NCI-H510A (cell line): ENCODE results near the gene RNU7-1.

Experiments used
- DNase-seq: peaks from one replicate; lab custom pipeline; 2025; lab: John Stamatoyannopoulos, UW

Gene RNU7-1

DNA sequence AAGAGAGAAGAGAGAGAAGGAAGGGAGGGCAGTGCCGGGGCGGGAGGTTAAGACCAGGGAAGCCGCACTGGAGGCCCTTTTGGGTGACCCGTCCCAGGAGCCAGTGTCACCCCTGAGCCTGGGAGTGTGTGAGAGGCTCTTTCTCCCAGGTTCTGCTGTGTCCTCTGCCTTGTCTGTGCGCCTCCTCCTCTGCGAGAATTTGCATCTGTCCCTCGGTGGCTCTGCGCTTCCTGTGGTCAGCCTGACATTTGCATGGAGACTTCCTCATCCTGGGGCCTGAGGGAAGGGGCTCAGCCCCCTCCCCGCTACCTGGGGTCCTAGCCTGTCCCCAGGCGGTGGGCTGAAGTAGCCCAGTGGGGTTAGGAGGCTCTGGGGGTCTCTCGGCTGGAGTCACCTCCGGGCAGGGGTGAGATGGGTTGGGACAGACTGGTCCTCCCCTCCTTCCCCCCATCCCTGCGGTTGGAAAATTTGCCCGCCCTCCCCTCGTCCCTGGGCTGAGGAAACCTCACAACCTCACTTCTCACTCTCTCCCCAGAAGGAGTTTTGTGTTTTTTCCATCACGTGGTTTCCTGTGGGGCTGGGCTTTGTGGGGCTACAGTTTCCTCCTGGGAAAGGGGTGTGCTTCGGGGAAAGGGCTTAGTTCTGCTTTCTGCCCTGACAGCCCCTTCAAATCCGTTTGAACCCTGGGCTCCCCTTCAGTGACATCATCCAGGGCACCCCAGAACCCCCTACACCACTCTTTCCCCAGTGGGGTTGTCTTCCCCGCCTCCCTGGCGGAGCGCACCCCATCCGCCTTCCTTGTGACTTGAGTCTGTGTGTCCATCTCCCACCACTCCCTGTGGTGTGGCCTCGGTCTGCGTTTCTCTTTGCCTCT lies 10.1 kb downstream of the RNU7-1 start:
- no peak for DNase-seq

DNA sequence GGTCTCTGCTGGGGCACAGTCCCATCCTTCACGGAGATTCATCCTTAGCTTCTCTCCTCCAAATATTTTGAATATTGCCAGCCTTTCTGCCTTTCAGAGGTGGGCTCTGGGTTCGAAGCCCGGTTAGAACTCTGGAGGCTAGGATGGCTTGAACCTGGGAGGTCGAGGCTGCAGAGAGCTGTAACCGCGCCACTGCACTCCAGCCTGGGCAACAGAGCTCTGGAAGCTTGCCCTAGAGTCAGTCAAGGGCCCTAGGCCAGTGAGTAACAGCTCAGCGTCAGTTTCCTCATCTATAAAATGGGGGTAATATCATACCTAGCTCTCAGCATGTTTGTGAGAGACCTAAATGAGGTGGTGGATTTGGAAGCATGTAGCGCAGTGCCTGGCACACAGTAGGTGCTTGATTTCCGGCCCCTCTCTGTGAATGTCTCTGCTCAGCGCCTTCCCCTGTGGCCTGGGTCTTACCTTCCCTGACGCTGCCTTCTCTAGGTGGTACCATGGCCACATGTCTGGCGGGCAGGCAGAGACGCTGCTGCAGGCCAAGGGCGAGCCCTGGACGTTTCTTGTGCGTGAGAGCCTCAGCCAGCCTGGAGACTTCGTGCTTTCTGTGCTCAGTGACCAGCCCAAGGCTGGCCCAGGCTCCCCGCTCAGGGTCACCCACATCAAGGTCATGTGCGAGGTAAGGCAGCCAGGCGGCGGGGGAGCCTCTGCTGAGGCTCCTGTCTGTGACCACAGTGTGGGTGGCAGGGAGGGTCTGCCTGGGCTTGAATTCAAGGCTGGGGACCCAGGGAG lies 10.9 kb downstream of the RNU7-1 start:
- DNase-seq = no peak

DNA sequence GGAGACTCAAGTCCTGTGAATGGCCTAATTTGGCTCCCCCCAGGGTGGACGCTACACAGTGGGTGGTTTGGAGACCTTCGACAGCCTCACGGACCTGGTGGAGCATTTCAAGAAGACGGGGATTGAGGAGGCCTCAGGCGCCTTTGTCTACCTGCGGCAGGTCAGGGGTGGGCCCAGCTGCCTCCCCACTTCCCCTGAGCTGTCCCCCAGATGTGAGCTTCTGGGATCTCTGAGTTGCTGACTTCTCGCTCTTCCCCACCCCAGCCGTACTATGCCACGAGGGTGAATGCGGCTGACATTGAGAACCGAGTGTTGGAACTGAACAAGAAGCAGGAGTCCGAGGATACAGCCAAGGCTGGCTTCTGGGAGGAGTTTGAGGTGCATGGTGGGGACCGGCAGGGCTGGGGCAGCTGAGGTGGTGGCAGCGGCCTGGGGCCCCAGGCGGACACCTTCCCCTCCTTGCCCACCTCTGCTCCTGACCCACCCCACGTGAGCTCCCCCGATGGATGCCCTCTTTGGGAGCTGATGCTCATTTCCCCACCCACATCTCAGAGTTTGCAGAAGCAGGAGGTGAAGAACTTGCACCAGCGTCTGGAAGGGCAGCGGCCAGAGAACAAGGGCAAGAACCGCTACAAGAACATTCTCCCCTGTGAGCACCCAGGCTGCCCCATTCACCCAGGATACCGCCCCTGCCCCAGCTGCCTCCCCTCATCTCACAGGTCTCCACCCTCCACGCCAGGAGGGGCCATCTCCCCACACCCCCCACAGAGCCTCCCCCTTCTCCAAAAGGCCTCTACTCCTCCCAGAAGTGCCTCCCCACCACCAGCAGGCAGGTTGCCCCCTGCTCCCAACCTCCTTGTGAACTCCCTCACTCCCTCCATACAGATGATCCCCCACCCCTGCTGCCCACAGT lies 11.7 kb downstream of the RNU7-1 start:
- no peak for DNase-seq

DNA sequence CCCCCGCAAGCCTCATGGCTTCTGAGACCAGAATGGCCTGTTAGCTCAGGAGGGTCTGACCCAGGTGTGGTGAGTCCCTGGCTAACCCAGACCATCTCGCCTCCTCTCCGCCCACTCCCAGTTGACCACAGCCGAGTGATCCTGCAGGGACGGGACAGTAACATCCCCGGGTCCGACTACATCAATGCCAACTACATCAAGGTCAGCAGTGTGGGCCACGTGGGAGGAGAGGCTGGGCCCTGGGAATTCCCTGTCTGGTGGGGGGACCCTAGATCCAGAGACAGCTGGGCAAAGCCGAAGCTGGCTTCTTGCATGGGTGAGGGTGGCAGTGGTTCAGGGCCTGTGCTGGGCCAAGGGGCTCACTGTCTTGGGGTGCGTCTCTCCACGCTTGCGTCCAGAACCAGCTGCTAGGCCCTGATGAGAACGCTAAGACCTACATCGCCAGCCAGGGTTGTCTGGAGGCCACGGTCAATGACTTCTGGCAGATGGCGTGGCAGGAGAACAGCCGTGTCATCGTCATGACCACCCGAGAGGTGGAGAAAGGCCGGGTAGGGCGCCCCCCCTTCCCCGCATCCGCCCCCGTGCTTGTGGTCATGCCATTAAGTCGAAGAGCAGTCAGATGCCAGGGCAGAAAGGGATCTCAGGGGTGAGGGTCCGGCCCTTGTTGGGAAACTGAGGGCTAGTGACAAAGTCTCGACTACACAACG lies 12.6 kb downstream of the RNU7-1 start:
- no peak for DNase-seq

DNA sequence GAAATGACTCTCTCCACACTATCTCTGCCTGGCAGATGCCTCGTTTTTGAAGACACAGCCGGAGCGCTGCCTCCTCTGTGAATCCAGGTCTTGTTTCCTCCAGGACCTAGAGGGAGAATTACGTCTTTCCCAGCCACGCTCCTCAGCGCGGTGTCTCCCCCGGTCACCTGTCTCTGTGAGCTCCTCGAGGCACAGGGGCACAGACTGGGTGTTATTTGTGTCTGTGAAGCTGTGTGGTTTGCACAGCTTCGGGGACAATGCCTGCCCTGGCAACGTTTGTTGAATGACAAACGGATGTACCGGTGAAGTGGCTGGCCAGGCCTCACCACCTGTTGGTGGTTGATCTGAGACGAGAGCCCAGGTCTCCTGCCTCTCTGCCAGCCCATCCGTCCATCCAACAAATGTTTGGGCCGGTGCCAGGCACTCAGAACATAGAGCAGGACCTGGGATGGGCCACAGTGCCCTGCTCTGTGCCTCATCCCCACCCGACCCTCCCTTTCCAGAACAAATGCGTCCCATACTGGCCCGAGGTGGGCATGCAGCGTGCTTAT lies 13.6 kb downstream of the RNU7-1 start:
- DNase-seq = no peak

DNA sequence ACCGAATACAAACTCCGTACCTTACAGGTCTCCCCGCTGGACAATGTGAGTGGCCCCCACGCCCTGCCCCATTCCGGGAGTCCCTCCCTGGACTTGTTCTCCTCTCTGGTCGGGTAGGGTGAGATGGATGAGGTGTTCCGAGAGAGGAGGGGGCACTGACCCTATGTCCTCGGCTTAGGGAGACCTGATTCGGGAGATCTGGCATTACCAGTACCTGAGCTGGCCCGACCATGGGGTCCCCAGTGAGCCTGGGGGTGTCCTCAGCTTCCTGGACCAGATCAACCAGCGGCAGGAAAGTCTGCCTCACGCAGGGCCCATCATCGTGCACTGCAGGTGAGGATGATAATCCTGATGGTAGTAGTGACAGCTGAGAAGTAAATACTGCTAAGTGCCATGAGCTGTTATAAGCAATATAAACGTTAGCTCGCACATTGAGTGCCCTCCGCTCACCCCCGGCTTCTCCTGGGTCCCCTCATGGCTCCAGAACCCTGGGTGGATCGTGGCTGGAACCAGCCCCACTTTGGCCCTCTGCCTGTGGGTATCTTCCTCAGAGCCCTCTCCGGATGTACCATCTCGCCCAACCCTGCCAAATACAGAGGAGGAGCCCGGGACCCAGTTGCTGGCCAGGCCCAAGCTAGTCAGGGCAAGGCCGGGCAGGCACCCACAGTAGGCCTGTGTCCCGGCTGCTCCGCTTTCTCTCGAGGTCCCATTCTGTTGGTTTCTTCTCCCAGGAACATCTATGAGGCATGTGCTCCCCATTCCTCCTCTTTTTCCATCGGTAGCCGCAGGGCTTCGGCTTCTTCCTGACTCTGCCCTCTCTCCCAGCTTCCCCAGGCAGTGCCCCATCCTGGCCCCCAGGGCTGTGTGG lies 14.4 kb downstream of the RNU7-1 start:
- DNase-seq = no peak

DNA sequence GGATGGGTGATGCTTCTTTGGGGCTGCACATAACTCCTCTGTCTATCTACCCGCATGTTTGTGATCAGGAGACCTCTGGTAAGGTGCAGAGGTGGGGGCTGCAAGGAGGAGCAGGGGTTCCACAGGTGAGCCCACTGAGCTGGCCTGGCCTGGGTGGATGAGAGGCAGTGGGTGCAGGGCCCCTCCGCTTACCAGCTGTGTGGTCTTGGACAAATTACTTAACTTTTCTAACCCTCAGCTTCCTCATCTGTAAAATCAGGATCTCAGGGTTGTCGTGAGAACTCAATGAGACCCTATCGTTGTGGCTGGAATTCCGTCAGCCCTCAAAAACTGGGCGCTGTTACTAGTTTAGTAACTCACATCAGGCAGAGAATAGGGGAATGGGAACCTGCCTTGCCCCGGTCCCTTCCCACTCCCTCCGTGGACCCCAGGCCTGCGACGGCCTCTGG lies 15.0 kb downstream of the RNU7-1 start:
- no peak for DNase-seq

DNA sequence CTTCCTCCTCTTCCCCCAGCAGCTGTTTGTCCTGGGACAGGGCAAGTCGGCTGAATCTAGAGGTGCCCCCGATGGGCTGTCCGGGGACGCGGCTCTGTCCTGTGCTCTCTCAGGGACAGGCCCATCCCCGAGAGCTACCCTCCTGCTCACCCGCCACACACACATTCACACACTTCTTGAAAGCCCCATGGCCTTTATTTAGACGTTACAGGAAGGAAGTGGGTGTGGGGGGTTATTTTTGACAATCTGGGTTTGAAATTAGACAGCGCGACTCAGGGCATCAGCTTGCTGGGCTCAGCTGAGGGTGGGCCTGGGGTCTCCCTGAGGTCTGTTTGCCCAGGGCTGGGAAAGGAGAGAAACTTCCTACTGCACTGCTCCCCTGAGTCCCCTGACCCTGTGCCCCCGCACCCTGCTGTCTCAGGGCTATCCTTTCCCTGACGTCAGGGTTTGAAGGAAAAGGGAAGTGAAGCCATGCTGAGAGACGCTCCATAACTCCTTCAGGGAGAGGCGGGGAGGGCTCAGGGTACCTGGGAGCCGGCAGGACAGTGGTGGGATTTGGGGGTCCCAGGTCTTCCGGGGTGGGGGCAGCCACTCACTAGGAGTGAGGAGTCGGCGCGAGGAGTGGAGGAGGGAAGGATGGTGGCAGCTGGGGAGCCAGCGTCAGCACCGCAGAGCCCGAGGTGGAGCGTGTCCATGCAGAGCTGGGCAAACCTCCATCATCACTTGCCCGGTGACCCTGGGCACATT lies 15.6 kb downstream of the RNU7-1 start:
- DNase-seq = no peak

DNA sequence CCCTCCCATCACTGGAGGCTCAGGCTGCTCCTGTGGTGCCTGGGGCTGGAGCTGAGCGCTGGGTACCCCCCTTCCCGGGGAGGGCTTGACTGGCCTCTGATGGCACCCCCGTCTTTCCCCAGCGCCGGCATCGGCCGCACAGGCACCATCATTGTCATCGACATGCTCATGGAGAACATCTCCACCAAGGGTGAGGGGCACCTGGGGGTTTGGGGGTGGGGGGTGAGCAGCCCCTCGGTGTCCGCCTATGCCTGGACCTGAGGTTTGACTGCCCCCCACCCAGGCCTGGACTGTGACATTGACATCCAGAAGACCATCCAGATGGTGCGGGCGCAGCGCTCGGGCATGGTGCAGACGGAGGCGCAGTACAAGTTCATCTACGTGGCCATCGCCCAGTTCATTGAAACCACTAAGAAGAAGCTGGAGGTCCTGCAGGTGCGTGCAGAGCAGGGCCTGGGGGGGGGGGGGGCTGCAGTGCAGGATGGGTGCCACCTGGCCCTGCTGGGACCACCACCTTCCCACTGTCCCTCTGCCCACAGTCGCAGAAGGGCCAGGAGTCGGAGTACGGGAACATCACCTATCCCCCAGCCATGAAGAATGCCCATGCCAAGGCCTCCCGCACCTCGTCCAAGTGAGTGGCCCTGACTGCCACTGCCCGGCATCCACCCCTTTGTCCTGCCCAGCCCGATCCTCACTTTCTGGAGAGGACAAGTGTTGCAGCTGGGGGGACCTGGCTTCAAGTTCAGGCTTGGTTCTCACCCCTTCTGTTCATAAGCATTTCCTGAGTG lies 16.4 kb downstream of the RNU7-1 start:
- no peak for DNase-seq

DNA sequence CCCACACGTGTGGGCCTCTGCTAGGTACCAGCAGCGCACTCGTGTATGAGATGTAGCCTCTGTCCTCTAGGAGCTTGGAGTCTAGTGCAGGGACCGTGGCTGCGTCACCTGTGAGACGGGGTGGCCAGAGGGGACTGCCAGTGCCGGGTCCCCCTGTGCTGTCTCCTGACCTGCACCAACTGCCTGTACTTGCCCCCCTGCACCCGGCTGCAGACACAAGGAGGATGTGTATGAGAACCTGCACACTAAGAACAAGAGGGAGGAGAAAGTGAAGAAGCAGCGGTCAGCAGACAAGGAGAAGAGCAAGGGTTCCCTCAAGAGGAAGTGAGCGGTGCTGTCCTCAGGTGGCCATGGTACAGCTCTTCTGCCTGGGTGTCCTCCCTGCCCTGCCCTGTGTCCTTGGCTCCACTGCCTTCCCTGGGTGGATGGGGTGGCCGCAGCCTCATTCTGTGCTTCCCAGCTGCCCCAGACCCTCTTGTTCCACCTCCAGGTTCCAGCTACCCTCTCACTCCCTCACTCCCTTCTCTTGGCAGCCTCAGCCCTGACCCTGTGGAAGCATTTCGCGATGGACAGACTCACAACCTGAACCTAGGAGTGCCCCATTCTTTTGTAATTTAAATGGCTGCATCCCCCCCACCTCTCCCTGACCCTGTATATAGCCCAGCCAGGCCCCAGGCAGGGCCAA lies 17.1 kb downstream of the RNU7-1 start:
- DNase-seq = no peak

DNA sequence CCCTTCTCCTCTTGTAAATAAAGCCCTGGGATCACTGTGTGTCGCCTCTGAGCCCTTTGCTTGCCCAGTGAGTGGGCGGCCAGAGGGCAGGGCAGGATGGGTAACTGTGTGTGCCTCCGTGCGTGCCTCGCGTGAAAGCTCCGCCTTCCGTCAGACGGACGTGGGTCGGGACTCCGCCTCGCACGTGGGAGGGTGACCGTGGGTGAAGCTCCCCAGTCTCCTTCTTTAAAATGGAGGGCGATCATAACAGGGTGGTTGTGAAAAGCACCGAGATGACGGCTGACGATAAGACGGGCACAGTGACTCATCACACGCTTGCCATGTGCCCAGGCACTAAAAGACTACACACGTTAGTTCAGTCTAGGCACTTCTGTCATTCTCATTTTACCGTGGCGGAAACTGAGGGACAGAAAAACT lies 17.7 kb downstream of the RNU7-1 start:
- DNase-seq = no peak

DNA sequence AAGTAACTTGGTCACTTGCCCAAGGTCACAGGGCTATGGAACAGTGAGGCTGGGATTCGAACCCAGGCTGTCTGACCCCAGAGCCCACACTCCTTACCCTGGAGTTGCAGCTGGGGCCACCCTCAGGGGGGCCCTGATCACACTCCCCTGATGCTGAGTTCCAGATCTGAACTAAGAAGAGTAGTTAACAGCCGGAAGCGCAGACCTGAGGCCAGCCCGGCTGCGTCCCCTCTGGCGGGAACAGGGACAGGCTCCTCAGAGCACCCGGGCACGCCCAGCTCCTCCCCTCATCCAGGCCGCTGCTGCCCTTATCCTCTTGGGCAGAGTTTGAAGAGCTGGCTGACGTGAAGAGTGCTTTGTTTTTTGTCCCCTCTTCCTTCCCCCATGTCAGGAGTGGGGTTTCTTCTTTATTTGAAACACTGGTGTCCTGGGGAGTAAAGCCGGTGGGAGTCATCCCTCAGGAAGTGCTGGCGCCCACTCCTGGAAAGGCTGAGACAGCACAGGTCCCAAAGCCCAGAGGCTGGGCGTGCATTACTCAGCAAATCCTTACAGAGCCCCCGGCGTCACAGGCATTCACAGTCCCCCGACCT lies 18.2 kb downstream of the RNU7-1 start:
- DNase-seq = peak; percentile 82

DNA sequence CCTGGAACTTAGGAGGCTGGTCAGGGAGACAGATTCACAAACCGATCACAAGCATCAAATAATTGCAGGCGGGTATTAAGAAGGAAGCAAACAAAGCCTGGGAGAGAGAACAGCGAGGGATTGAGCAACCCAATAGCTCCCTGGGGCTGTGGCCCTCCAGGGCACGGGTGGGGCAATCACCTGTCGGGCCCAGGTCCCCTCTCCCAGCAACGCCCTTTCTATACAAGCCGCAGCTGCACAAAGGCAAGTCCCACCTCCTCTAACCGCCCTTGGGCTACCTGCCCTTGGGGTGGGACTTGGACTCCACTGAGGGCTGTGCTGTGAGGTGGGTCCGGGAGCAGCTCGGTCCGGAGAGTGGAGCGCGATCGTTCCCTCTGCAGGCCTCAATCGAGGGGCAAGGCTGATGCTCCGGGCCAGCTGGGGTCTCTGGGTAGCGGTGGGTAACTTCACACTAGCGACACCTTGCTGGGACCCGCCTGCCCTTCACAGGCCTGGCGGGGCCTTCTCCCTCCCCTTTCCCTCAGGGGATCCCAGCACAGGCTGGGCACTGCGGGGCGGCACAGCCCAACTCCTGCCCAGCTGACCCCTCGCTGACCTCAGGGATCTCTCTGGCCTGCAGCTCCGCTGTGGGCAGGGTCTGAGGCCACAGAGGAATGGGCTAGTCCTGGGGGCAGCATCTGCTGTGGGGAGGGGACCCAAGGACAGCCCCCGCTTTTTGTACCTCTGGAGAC lies 18.8 kb downstream of the RNU7-1 start:
- DNase-seq = peak; percentile 83

DNA sequence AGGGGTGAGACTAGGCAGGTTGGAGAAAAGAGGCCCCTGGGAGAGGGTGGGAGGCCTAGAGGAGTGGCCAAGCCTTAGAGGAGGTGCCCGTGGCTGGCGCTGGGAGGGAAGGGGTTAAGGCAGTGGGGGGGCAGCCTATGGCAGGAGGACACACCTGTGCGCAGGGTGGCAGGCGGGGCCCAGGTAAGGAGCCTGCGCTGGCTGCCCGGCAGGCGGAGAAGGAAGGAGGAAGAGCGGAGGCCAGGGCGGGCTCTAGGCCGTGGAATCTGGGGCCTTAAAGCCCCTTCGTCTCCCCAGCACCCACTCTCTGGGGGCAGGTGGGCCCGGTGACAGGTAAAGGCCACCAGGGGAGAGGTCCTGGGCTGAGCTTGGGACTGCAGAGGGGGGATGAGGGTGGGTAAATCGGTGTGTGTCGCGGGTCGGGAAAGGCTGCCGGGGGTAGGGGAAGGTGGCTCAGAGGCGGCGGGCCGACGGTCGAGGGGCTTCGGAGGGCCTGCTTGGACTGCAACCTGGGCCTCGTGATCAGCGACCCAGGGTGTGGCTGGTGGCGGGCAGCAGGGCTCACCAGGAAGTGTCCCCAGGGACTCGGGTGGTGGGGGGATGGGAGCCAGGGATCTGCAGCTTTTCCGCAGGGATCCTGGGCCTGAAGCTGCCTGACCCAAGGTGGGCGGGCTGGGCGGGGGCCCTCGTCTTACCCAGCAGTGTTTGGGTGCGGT lies 19.6 kb downstream of the RNU7-1 start:
- DNase-seq = peak; percentile 90

DNA sequence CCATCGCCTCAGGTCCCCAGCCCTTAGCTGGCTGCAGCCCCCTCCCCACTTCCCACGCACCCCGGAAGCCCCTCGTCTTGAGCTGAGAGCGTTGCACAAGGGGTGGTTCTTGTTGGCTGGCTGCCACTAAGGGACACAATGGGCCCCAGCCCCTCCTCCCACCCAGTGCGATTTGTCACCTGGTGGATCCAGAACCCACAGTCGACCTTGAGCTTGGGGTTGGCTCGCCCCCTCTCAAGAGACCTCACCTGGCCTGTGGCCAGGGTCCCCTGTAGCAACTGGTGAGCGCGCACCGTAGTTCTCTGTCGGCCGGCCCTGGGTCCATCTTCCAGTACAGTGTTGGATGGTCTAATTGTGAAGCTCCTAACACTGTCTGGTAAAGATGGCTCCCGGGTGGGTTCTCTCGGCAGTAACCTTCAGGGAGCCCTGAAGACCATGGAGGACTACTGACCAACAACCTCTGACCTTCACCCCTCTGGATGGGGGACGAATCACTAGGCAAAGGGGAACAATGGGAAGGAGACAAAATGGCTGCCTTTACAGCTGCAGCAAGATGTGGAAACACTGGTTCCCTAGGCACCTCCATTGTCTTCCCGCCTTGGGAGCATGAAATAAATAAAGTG lies 20.3 kb downstream of the RNU7-1 start:
- no peak for DNase-seq

DNA sequence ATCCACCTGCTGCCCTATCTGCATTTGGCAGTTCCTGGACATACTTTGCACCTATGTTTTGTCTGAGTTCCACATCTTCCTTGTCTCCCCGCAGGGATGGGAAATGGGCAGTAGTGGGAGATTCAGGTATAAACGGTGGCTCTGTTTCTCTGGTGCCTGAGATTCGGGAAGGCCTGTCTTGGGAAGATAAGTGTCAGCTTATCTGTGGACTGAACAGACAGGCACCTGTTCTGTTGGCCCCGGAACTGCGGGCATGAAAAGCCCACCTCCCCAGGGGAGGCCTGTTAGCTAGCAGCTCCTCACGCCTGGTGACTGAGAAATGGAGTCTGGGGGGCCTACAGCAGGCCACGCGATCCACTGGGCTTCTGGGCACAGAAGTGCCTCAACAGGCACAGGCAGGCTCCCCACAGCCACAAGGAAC lies 21.0 kb downstream of the RNU7-1 start:
- DNase-seq = no peak
